Caco-2 (cell line): Measurements from ENCODE around the gene GRIA4. TPM values are rescaled to one million over a fixed set of nuclear protein-coding genes. Genes with fewer than 3 reads are reported as not detected.

Source experiments
- BruUV-seq: library from RNA; stranded (reverse); fragments of 400-500 nt; replicated peaks from 2 replicates; lab custom pipeline; 2021; lab: Mats Ljungman, UMichigan
- CTCF ChIA-PET: fragments of 300-600 bp; sonication (Branson Sonifier 250); formaldehyde crosslinking; loops from one replicate; lab custom pipeline; 2022; ENCODE audit warnings: antibody characterized with exemption; lab: Charles Lee
- POLR2A ChIA-PET: fragments of 300-600 bp; sonication (Branson Sonifier 250); formaldehyde crosslinking; loops from one replicate; lab custom pipeline; 2022; ENCODE audit warnings: antibody characterized with exemption; lab: Charles Lee
- DNase-seq, 2 experiments: peaks; one replicate each; pipeline versions ENCODE4 v3.0.0 to v3.0.0-alpha.2; 2020 to 2022
- H3K27me3 ChIP-seq: replicated peaks from 2 replicates; pipeline ENCODE4 v1.6.0; 2011; ENCODE audit warnings: low read length; ENCODE audit not compliant: control insufficient read depth, insufficient read depth
- H3K36me3 ChIP-seq: 2 replicates; pipeline ENCODE4 v1.5.1; 2011; ENCODE audit warnings: low read length; ENCODE audit not compliant: control insufficient read depth, insufficient read depth
- H3K4me1 ChIP-seq: fragments of 250-450 bp; sonication (Bioruptor Pico); 2 replicates; pipeline ENCODE4 v1.5.1; 2020; ENCODE audit warnings: mild to moderate bottlenecking
- H3K4me3 ChIP-seq: 2 replicates; pipeline ENCODE4 v1.5.1; 2011; ENCODE audit warnings: low read depth, mild to moderate bottlenecking, control low read depth, low read length
- H3K9me3 ChIP-seq: fragments of 250-450 bp; sonication (Bioruptor Pico); 2 replicates; pipeline ENCODE4 v1.5.1; 2020; ENCODE audit warnings: mild to moderate bottlenecking, moderate library complexity
- H3K27ac Mint-ChIP-seq: one replicate; pipeline ENCODE4 v1.8.0; 2022; ENCODE audit warnings: mixed read lengths; ENCODE audit not compliant: unreplicated experiment
- H3K27me3 Mint-ChIP-seq: one replicate; pipeline ENCODE4 v1.8.0; 2022; ENCODE audit warnings: mixed read lengths; ENCODE audit not compliant: insufficient read depth, unreplicated experiment
- H3K36me3 Mint-ChIP-seq: one replicate; pipeline ENCODE4 v1.8.0; 2022; ENCODE audit warnings: mild to moderate bottlenecking, mixed read lengths; ENCODE audit not compliant: insufficient read depth, unreplicated experiment
- H3K4me1 Mint-ChIP-seq: one replicate; pipeline ENCODE4 v1.8.0; 2022; ENCODE audit warnings: low read depth, mixed read lengths; ENCODE audit not compliant: unreplicated experiment
- H3K4me3 Mint-ChIP-seq: one replicate; pipeline ENCODE4 v1.8.0; 2022; ENCODE audit warnings: mild to moderate bottlenecking, moderate library complexity, mixed read lengths; ENCODE audit not compliant: unreplicated experiment
- H3K9me3 Mint-ChIP-seq: one replicate; pipeline ENCODE4 v1.8.0; 2022; ENCODE audit warnings: mixed read lengths; ENCODE audit not compliant: unreplicated experiment
- intact Hi-C: fragments of 100-400 bp; cut with micrococcal nuclease; formaldehyde crosslinking; loops from one replicate; pipeline ENCODE4 v1.10.0; 2022; ENCODE audit not compliant: unreplicated experiment
- total RNA-seq: library from RNA; stranded (reverse); gene quantifications from 2 replicates; pipeline ENCODE4 v1.2.3, GENCODE V29; 2022
- TF ChIP-seq, protein P1 (sequence below), 2 experiments: fragments of 200-600 bp in 1 of 2; IDR thresholded peaks; 1 replicate in 1 of 2; 2 replicates in 1 of 2; pipeline versions ENCODE4 v1.5.1 to v1.8.0; 2011 to 2022; ENCODE audit warnings: antibody characterized with exemption in 1 of 2, control low read depth in 1 of 2, inconsistent platforms in 1 of 2, low read depth in 1 of 2, low read length in 1 of 2, mild to moderate bottlenecking in 1 of 2, moderate library complexity in 1 of 2; ENCODE audit not compliant: insufficient read depth in 1 of 2, severe bottlenecking in 1 of 2, unreplicated experiment in 1 of 2

Gene GRIA4
- total RNA-seq, 1 experiment from 2014 or later: not detected

DNA sequence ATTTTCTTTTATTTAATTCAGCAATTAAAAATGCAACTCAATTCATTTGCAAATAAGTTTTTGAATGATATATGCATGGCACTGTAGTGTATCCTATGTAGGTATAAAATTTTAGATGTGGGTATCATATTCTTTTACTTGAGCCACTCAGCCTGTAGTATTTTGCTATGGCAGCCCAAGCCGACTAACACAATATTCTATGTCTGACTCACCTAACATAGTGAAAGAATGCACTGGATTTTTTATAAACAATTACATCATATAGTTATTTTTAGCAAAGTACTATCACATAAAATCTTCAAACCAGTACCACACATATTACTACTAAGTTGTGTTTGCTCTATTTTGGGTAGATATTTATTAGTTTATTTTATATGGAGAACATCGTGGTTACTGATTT lies 21.9 kb upstream of the GRIA4 start:
- H3K36me3 ChIP-seq: no peaks in the 10 kb centered on the region
- H3K4me1 ChIP-seq: no peaks in the 10 kb centered on the region
- H3K27me3 ChIP-seq: no peaks in the 10 kb centered on the region
- no peak for DNase-seq
- ChIA-PET CTCF (no interaction called here), POLR2A (no interaction called here)
- Mint-ChIP-seq H3K4me3 (no peak overlapping the region), H3K4me1 (no peaks in the 10 kb centered on the region), H3K27ac (no peak overlapping the region), H3K27me3 (no peaks in the 10 kb centered on the region), H3K9me3 (no peaks in the 10 kb centered on the region), H3K36me3 (no peaks in the 10 kb centered on the region)
- BruUV-seq: no TSS peak
- no peak overlapping the region for H3K4me3 ChIP-seq
- TF ChIP-seq, protein P1, sequence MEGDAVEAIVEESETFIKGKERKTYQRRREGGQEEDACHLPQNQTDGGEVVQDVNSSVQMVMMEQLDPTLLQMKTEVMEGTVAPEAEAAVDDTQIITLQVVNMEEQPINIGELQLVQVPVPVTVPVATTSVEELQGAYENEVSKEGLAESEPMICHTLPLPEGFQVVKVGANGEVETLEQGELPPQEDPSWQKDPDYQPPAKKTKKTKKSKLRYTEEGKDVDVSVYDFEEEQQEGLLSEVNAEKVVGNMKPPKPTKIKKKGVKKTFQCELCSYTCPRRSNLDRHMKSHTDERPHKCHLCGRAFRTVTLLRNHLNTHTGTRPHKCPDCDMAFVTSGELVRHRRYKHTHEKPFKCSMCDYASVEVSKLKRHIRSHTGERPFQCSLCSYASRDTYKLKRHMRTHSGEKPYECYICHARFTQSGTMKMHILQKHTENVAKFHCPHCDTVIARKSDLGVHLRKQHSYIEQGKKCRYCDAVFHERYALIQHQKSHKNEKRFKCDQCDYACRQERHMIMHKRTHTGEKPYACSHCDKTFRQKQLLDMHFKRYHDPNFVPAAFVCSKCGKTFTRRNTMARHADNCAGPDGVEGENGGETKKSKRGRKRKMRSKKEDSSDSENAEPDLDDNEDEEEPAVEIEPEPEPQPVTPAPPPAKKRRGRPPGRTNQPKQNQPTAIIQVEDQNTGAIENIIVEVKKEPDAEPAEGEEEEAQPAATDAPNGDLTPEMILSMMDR (IDR thresholded peaks at IDR 0.05; ENCODE audit: insufficient read depth in 1 of 2, low read depth in 1 of 2, low read length in 1 of 2, severe bottlenecking in 1 of 2, unreplicated experiment in 1 of 2): no peak
- no peaks in the 10 kb centered on the region for H3K9me3 ChIP-seq
- intact Hi-C loops: no loop called here

DNA sequence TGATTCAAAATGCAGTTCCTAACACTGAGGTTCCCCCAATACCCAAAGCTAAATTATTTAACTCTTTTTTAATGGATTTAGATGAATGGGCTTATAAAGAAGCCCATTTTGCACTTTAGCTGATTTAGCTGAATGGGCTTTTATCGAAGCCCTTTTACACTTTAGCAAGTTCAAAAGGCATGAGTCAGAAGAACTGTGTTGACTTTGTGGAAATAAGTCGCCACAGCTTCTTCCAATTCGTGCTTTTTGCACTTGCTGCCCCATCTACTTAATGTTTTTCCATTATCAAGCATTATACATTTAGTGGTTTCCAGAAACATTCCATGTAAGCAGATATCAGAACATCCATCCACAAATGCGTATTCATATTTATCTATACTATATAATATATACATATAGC lies 20.5 kb upstream of the GRIA4 start:
- Mint-ChIP-seq H3K27me3 (peaks cover 3% of the 10 kb centered on the region), H3K4me1 (no peaks in the 10 kb centered on the region), H3K4me3 (no peak overlapping the region), H3K36me3 (no peaks in the 10 kb centered on the region), H3K9me3 (no peaks in the 10 kb centered on the region), H3K27ac (no peak overlapping the region)
- H3K36me3 ChIP-seq: no peaks in the 10 kb centered on the region
- POLR2A ChIA-PET: no interaction called here
- H3K27me3 ChIP-seq: no peaks in the 10 kb centered on the region
- CTCF ChIA-PET: no interaction called here
- no peaks in the 10 kb centered on the region for H3K4me1 ChIP-seq
- no peak overlapping the region for H3K4me3 ChIP-seq
- H3K9me3 ChIP-seq: no peaks in the 10 kb centered on the region
- intact Hi-C loops: no loop called here
- TF ChIP-seq, protein P1 (IDR thresholded peaks at IDR 0.05; ENCODE audit: insufficient read depth in 1 of 2, low read depth in 1 of 2, low read length in 1 of 2, severe bottlenecking in 1 of 2, unreplicated experiment in 1 of 2): no peak
- DNase-seq: no peak
- BruUV-seq: no TSS peak

DNA sequence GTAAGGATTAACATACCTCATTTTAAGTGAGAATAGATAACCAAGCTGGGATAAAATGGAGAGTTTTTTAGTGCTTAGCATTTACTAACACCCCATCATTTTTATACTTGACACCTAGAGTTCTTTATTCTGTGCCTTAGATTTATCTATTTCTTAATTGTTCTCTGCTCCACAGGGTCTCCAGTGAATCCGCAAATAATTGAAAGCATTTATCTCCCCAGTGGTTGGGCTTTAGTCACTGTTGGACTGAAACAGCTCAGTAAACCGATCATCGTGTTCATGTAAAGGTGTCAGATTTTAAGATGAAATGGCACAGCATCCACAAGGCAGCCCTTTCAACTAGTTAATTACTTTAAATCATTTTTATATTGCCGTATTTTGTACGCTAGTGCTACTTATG lies 17.8 kb upstream of the GRIA4 start:
- no peaks in the 10 kb centered on the region for H3K4me1 Mint-ChIP-seq
- H3K4me3 Mint-ChIP-seq: no peak overlapping the region
- no peak overlapping the region for H3K4me3 ChIP-seq
- H3K27ac Mint-ChIP-seq: no peak overlapping the region
- no peaks in the 10 kb centered on the region for H3K27me3 ChIP-seq
- intact Hi-C loops: no loop called here
- no peaks in the 10 kb centered on the region for H3K4me1 ChIP-seq
- H3K9me3 ChIP-seq: no peaks in the 10 kb centered on the region
- DNase-seq: no peak
- H3K36me3 ChIP-seq: no peaks in the 10 kb centered on the region
- ChIA-PET CTCF (no interaction called here), POLR2A (no interaction called here)
- TF ChIP-seq, protein P1 (IDR thresholded peaks at IDR 0.05; ENCODE audit: insufficient read depth in 1 of 2, low read depth in 1 of 2, low read length in 1 of 2, severe bottlenecking in 1 of 2, unreplicated experiment in 1 of 2): no peak
- H3K9me3 Mint-ChIP-seq: no peaks in the 10 kb centered on the region
- no TSS peak for BruUV-seq
- no peaks in the 10 kb centered on the region for H3K36me3 Mint-ChIP-seq
- peaks cover 3% of the 10 kb centered on the region for H3K27me3 Mint-ChIP-seq
